ENCODE results near the gene CCDC77.

The CCDC77 gene

GRCh38 chr12:454833-455232 is 53.4 kb downstream of the CCDC77 start:
- no peak for DNase-seq

GRCh38 chr12:455821-456220 is 54.4 kb downstream of the CCDC77 start:
- no peak for DNase-seq

- DNase-seq = no peak
These were observed 56.2 kb downstream of the CCDC77 start for GRCh38 chr12:457676-458075.

- no peak for DNase-seq
These were observed 57.6 kb downstream of the CCDC77 start for GRCh38 chr12:459050-459429.

GRCh38 chr12:459430-460258 is 58.2 kb downstream of the CCDC77 start, which contains the start of gene B4GALNT3:
B4GALNT3 (plus strand) TSS chr12:459939; CDS start chr12:460377, 438 bp downstream.
- DNase-seq = peak; percentile 33

- DNase-seq = no peak
These were observed 59.1 kb downstream of the CCDC77 start for GRCh38 chr12:460261-461230.

- no peak for DNase-seq
These were observed 60.0 kb downstream of the CCDC77 start for GRCh38 chr12:461425-461824.

- DNase-seq = no peak
These were observed 61.7 kb downstream of the CCDC77 start for GRCh38 chr12:462936-463705.

GRCh38 chr12:464484-465267 is 63.2 kb downstream of the CCDC77 start:
- DNase-seq = no peak

GRCh38 chr12:466039-466438 is 64.6 kb downstream of the CCDC77 start:
- no peak for DNase-seq

GRCh38 chr12:466762-467161 is 65.3 kb downstream of the CCDC77 start:
- no peak for DNase-seq

GRCh38 chr12:467591-467990 is 66.1 kb downstream of the CCDC77 start:
- DNase-seq = no peak

GRCh38 chr12:468671-469389 is 67.4 kb downstream of the CCDC77 start:
- DNase-seq = no peak

- no peak for DNase-seq
These were observed 68.7 kb downstream of the CCDC77 start for GRCh38 chr12:470133-470532.

- DNase-seq = no peak
These were observed 71.8 kb downstream of the CCDC77 start for GRCh38 chr12:473198-473597.

- DNase-seq = peak; percentile 16
These were observed 72.6 kb downstream of the CCDC77 start for GRCh38 chr12:473863-474577.

- no peak for DNase-seq
These were observed 73.8 kb downstream of the CCDC77 start for GRCh38 chr12:475286-475685.

GRCh38 chr12:479161-479560 is 77.7 kb downstream of the CCDC77 start:
- no peak for DNase-seq

GRCh38 chr12:480831-481816 is 79.7 kb downstream of the CCDC77 start:
- DNase-seq = peak; percentile 42
